ENCODE results near the gene TRAF3IP3.
"Not testable (repeated sequence)": the region's sequence is repeated elsewhere in the genome, so short reads cannot be mapped to it uniquely, and the experiment has no call there.

Gene TRAF3IP3

GRCh38 chr1:209769971-209770370, 14.1 kb downstream of the TRAF3IP3 start:
- DNase-seq, result no peak

GRCh38 chr1:209770636-209771415, 15.0 kb downstream of the TRAF3IP3 start:
- no peak for DNase-seq

- DNase-seq, result no peak
Observed at GRCh38 chr1:209772126-209772525, 16.3 kb downstream of the TRAF3IP3 start.

- DNase-seq, result no peak
Observed at GRCh38 chr1:209774592-209774991, 18.7 kb downstream of the TRAF3IP3 start.

- no peak for DNase-seq
Observed at GRCh38 chr1:209775678-209776077, 19.8 kb downstream of the TRAF3IP3 start.

GRCh38 chr1:209777587-209777986, 21.7 kb downstream of the TRAF3IP3 start:
- DNase-seq, result no peak

- DNase-seq, result no peak
Observed at GRCh38 chr1:209778102-209778501, 22.2 kb downstream of the TRAF3IP3 start.

- no peak for DNase-seq
Observed at GRCh38 chr1:209780268-209780667, 24.4 kb downstream of the TRAF3IP3 start.

GRCh38 chr1:209783386-209783785, 27.5 kb downstream of the TRAF3IP3 start:
- DNase-seq, result no peak

- peak; percentile 96 for DNase-seq
Observed at GRCh38 chr1:209784265-209785169, 28.7 kb downstream of the TRAF3IP3 start, which contains the start of gene C1orf74. Gene C1orf74, minus strand, starts transcription at chr1:209784559. Its CDS starts 925 bp downstream, at chr1:209783634.

- DNase-seq, result no peak
Observed at GRCh38 chr1:209785592-209785991, 29.7 kb downstream of the TRAF3IP3 start.

- DNase-seq, result no peak
Observed at GRCh38 chr1:209786146-209786545, 30.3 kb downstream of the TRAF3IP3 start.

GRCh38 chr1:209787551-209787950, 31.7 kb downstream of the TRAF3IP3 start:
- no peak for DNase-seq

GRCh38 chr1:209789245-209789644, 33.4 kb downstream of the TRAF3IP3 start:
- no peak for DNase-seq

GRCh38 chr1:209790286-209791193, 34.7 kb downstream of the TRAF3IP3 start:
- DNase-seq, result no peak

GRCh38 chr1:209791920-209792319, 36.1 kb downstream of the TRAF3IP3 start:
- DNase-seq, result no peak

- DNase-seq, result not testable (repeated sequence)
Observed at GRCh38 chr1:209793711-209794110, 37.9 kb downstream of the TRAF3IP3 start.

- no peak for DNase-seq
Observed at GRCh38 chr1:209797978-209798639, 42.3 kb downstream of the TRAF3IP3 start.

- no peak for DNase-seq
Observed at GRCh38 chr1:209800984-209801834, 45.4 kb downstream of the TRAF3IP3 start.

- no peak for DNase-seq
Observed at GRCh38 chr1:209802117-209802779, 46.4 kb downstream of the TRAF3IP3 start.

- no peak for DNase-seq
Observed at GRCh38 chr1:209802780-209803152, 46.9 kb downstream of the TRAF3IP3 start.

Data from GOT3 (cell line).